ENCODE data around the gene SLC6A3. TPM values are rescaled to one million over a fixed set of nuclear protein-coding genes. Genes with fewer than 3 reads are reported as not detected.

The SLC6A3 gene
- total RNA-seq, 1 donor from 2014 or later: not detected

DNA sequence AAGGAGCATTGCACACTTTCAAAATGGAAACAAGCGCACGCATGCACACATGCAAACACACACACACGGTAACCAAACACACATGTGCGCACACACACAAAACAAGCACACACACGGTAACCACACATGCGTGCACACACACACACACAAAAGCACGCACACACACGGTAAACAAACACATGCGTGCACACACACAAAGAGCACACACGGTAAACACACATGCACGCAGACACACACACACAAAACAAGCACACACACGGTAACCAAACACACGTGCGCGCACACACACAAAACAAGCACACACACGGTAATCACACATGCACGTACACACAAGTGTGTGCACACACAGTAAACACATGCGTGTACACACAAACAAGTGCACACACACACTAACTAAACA, 19.3 kb upstream of the SLC6A3 start:
- H3K27me3 Mint-ChIP-seq (ENCODE audit: unreplicated experiment): no peaks in the 10 kb centered on the region
- no peak for DNase-seq (ENCODE audit: extremely low spot score, unreplicated experiment)
- TF ChIP-seq, protein P1, sequence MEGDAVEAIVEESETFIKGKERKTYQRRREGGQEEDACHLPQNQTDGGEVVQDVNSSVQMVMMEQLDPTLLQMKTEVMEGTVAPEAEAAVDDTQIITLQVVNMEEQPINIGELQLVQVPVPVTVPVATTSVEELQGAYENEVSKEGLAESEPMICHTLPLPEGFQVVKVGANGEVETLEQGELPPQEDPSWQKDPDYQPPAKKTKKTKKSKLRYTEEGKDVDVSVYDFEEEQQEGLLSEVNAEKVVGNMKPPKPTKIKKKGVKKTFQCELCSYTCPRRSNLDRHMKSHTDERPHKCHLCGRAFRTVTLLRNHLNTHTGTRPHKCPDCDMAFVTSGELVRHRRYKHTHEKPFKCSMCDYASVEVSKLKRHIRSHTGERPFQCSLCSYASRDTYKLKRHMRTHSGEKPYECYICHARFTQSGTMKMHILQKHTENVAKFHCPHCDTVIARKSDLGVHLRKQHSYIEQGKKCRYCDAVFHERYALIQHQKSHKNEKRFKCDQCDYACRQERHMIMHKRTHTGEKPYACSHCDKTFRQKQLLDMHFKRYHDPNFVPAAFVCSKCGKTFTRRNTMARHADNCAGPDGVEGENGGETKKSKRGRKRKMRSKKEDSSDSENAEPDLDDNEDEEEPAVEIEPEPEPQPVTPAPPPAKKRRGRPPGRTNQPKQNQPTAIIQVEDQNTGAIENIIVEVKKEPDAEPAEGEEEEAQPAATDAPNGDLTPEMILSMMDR (IDR thresholded peaks at IDR 0.05): no peak
- H3K27ac Mint-ChIP-seq (ENCODE audit: unreplicated experiment): no peak overlapping the region
- peaks cover 41% of the 10 kb centered on the region for H3K36me3 Mint-ChIP-seq (ENCODE audit: unreplicated experiment)
- H3K9me3 Mint-ChIP-seq (ENCODE audit: unreplicated experiment): no peaks in the 10 kb centered on the region
- peaks cover 7% of the 10 kb centered on the region for H3K4me1 Mint-ChIP-seq (ENCODE audit: unreplicated experiment)
- no peak overlapping the region for H3K4me3 Mint-ChIP-seq (ENCODE audit: unreplicated experiment)

DNA sequence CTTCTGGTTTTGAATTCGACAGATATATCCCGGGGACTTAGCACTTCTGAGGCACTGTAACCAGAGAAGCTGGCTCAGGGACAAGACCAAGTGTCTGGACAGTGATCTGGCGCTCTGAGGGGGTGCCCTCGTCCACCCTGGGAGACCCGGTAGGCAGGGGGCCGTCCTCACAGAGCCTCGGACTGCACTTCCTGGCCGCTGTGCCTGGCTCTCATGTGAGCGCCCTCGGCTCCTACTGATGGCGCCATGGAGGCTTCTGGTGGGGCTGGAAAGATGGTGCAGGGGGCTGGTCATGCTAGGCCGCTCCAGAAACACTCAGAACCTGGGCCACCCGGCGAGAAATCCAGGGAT, 18.8 kb upstream of the SLC6A3 start:
- no peak overlapping the region for H3K27ac Mint-ChIP-seq (ENCODE audit: unreplicated experiment)
- H3K4me1 Mint-ChIP-seq (ENCODE audit: unreplicated experiment): peaks cover 7% of the 10 kb centered on the region
- DNase-seq (ENCODE audit: extremely low spot score, unreplicated experiment): no peak
- peaks cover 41% of the 10 kb centered on the region for H3K36me3 Mint-ChIP-seq (ENCODE audit: unreplicated experiment)
- H3K27me3 Mint-ChIP-seq (ENCODE audit: unreplicated experiment): no peaks in the 10 kb centered on the region
- TF ChIP-seq, protein P1 (IDR thresholded peaks at IDR 0.05): no peak
- no peaks in the 10 kb centered on the region for H3K9me3 Mint-ChIP-seq (ENCODE audit: unreplicated experiment)
- H3K4me3 Mint-ChIP-seq (ENCODE audit: unreplicated experiment): no peak overlapping the region

DNA sequence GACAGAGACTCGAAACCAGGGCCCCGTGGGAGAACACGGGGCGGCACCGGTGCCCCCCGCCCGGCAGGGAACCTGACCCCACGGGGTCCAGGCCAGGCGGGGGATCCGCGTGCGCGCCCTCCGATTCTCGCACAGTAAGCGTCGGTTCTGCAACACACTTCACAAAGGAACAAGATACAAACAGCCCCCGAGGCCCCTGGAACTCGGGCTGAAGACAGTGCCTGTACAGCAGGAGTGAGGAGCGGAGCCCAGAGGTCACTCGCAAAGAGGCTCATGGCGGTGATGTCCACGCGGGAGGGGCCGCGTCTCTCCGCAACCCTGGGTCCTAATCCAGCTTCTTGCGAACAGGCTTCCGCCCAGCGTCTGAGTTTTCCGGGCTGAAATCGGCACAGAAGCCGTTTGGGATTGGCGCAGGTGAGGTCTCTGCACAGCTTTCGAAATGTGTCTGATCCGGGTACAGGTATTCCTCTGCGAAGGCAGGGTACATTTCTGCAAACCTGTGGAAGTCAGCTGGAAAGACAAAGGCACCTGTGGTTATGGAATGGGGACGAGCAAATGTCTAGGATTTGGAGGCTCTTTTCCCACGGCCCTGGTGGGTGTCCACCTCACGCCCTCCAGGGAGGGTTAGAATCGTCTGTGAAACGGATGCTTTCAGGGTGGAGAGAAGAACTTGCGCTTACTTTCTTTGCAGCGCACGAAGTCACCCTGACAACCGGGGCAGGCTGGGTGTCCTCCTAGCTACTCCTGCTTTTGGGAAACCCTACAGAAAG, 18.3 kb upstream of the SLC6A3 start:
- no peak for DNase-seq (ENCODE audit: extremely low spot score, unreplicated experiment)
- Mint-ChIP-seq H3K9me3 (ENCODE audit: unreplicated experiment) (no peaks in the 10 kb centered on the region), H3K27ac (ENCODE audit: unreplicated experiment) (no peak overlapping the region), H3K36me3 (ENCODE audit: unreplicated experiment) (peaks cover 41% of the 10 kb centered on the region), H3K27me3 (ENCODE audit: unreplicated experiment) (no peaks in the 10 kb centered on the region), H3K4me3 (ENCODE audit: unreplicated experiment) (no peak overlapping the region), H3K4me1 (ENCODE audit: unreplicated experiment) (peaks cover 7% of the 10 kb centered on the region)
- TF ChIP-seq, protein P1 (IDR thresholded peaks at IDR 0.05): no peak

DNA sequence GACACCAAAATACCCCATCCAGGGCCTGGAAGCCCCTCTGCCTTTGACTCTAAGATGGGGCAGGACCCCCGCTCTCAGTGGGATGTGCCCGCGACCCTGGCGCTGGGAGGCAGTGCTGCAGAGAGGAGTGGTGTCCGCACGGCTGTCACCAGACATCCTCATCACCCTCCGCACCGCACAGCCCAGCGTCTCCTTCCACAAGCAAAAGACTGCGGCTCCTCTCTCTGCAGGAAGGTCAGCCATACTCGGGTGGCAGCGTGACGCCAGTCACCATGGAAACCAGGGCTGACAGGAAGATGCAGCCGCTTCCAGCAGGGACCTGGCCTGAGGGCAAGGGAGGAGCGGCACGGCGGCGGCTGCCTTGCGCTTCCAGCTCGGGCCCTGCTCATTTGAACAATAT, 17.1 kb upstream of the SLC6A3 start:
- Mint-ChIP-seq H3K9me3 (ENCODE audit: unreplicated experiment) (no peaks in the 10 kb centered on the region), H3K27me3 (ENCODE audit: unreplicated experiment) (no peaks in the 10 kb centered on the region), H3K4me3 (ENCODE audit: unreplicated experiment) (peak overlapping the region; percentile 30), H3K27ac (ENCODE audit: unreplicated experiment) (peak overlapping the region; percentile 77), H3K4me1 (ENCODE audit: unreplicated experiment) (peaks cover 7% of the 10 kb centered on the region), H3K36me3 (ENCODE audit: unreplicated experiment) (peaks cover 36% of the 10 kb centered on the region)
- TF ChIP-seq, protein P1 (IDR thresholded peaks at IDR 0.05): no peak
- no peak for DNase-seq (ENCODE audit: extremely low spot score, unreplicated experiment)

DNA sequence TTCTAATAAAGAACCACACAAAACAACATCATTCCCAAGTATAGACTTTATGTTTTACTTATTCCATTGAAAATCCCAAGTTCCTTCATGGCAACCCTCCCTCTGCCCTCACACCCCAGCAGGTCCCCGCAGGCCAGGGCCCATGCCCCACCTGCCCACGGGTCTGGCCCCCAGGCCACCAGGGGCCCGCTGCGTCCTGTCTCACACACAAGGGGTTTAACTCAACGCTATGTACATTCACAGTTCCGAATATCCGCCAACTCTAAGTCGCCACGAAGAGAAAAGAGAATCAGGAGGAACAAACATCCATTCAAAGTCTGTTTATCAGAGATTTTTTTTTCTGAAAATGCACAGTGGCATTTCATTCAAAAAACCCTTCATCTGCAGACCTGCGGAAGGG, 16.2 kb upstream of the SLC6A3 start:
- DNase-seq (ENCODE audit: extremely low spot score, unreplicated experiment): no peak
- no peaks in the 10 kb centered on the region for H3K27me3 Mint-ChIP-seq (ENCODE audit: unreplicated experiment)
- H3K9me3 Mint-ChIP-seq (ENCODE audit: unreplicated experiment): peaks cover 7% of the 10 kb centered on the region
- H3K4me3 Mint-ChIP-seq (ENCODE audit: unreplicated experiment): no peak overlapping the region
- no peak overlapping the region for H3K27ac Mint-ChIP-seq (ENCODE audit: unreplicated experiment)
- H3K36me3 Mint-ChIP-seq (ENCODE audit: unreplicated experiment): peaks cover 36% of the 10 kb centered on the region
- TF ChIP-seq, protein P1 (IDR thresholded peaks at IDR 0.05): no peak
- H3K4me1 Mint-ChIP-seq (ENCODE audit: unreplicated experiment): peaks cover 7% of the 10 kb centered on the region
